Right lobe of liver (tissue), 4 donors: Measurements from ENCODE around the gene ATAD3C.
"Not testable (repeated sequence)": the region's sequence is repeated elsewhere in the genome, so short reads cannot be mapped to it uniquely, and the experiment has no call there.

Experiments used
- POLR2A ChIP-seq: fragments of 450-650 bp; IDR thresholded peaks from one replicate; pipeline ENCODE4 v1.6.1; 2017; ENCODE audit warnings: antibody characterized with exemption, mild to moderate bottlenecking
- TF ChIP-seq, protein P1 (sequence below), 4 donors: fragments of 200-600 bp in 3 of 4; fragments of 450-650 bp in 1 of 4; IDR thresholded peaks; one replicate each; pipeline versions ENCODE4 v1.5.1 to v1.8.0; 2016 to 2022; ENCODE audit warnings: antibody characterized with exemption in 4 of 4, mild to moderate bottlenecking in 2 of 4
- donor health status: DM: no; HTN: no; CAD: no.
- donor health status: DM: no; HTN: no; CAD: no.
- donor health status: DM: no; HTN: yes; CAD: no.

DNA sequence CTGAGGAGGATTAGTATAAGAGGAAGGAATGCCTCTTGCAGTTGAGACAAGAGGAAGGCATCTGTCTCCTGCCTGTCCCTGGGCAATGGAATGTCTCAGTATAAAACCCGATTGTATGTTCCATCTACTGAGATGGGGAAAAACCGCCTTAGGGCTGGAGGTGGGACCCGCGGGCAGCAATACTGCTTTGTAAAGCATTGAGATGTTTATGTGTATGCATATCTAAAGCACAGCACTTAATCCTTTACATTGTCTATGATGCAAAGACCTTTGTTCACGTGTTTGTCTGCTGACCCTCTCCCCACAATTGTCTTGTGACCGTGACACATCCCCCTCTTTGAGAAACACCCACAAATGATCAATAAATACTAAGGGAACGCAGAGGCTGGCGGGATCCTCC lies 39.3 kb upstream of the ATAD3C start:
- TF ChIP-seq, protein P1, sequence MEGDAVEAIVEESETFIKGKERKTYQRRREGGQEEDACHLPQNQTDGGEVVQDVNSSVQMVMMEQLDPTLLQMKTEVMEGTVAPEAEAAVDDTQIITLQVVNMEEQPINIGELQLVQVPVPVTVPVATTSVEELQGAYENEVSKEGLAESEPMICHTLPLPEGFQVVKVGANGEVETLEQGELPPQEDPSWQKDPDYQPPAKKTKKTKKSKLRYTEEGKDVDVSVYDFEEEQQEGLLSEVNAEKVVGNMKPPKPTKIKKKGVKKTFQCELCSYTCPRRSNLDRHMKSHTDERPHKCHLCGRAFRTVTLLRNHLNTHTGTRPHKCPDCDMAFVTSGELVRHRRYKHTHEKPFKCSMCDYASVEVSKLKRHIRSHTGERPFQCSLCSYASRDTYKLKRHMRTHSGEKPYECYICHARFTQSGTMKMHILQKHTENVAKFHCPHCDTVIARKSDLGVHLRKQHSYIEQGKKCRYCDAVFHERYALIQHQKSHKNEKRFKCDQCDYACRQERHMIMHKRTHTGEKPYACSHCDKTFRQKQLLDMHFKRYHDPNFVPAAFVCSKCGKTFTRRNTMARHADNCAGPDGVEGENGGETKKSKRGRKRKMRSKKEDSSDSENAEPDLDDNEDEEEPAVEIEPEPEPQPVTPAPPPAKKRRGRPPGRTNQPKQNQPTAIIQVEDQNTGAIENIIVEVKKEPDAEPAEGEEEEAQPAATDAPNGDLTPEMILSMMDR (IDR thresholded peaks at IDR 0.05): not testable (repeated sequence)
- not testable (repeated sequence) for TF ChIP-seq POLR2A
